Measurements from ENCODE around the gene SLC24A2.
"Not testable (repeated sequence)": the region's sequence is repeated elsewhere in the genome, so short reads cannot be mapped to it uniquely, and the experiment has no call there.

The SLC24A2 gene

GRCh38 chr9:19788614-19789271, at the start of gene SLC24A2:
Gene SLC24A2, minus strand, starts transcription at chr9:19789037.
- FAIRE-seq (no peak), DNase-seq (ENCODE audit: insufficient read length, low spot score) (no peak)

GRCh38 chr9:19833331-19833730, 44.5 kb upstream of the SLC24A2 start:
- not testable (repeated sequence) for FAIRE-seq; DNase-seq (ENCODE audit: insufficient read length, low spot score)

More at GRCh38 chr9:19788614-19789271, at the start of gene SLC24A2:
- no peak for TF ChIP-seq POLR2A (IDR thresholded peaks at IDR 0.05; ENCODE audit: low read depth, low read length)

DNA sequence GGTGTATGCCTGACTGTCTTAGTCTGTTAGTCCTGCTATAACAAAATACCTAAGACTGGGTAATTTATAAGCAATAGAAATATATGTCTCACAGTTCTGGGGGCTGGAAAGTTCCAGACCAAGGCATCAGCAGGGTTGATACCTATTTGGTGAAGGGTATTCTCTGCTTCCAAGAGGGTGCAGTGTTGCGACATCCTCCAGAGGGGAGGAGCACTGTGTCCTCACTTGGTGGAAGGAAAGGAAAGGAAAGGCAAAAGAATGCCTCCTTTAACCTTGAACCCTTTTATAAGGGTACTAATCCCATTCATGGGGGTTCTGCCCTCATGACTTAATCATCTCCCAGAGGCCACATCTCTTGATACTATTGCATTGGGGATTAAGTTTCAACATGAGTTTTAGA, 42.0 kb upstream of the SLC24A2 start:
- no peak for TF ChIP-seq POLR2A (IDR thresholded peaks at IDR 0.05; ENCODE audit: low read depth, low read length)
- DNase-seq (ENCODE audit: insufficient read length, low spot score) (no peak), FAIRE-seq (no peak)

GRCh38 chr9:19828576-19829109, 39.8 kb upstream of the SLC24A2 start:
- FAIRE-seq (no peak), DNase-seq (ENCODE audit: insufficient read length, low spot score) (no peak)
- no peak for TF ChIP-seq POLR2A (IDR thresholded peaks at IDR 0.05; ENCODE audit: low read depth, low read length)

GRCh38 chr9:19816769-19817168, 27.9 kb upstream of the SLC24A2 start:
- FAIRE-seq (no peak), DNase-seq (ENCODE audit: insufficient read length, low spot score) (no peak)

DNA sequence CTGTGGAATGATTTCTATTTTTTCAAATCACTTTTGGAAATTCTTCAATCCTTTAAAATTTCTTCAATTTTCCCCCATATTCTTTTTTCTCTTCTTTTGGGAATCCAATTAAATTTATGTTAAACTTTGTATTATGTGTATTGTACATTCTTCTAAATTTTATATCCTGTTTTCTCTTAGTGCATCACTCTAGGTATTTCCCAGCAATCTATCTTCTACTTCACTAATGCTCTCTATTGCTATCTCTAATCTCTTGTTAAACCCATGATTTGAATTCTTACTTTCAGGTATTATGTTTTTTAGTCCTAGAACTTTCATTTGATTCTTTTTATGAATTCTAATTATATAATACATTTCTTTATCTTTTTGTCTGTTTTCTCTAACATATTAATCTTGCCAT, 23.4 kb upstream of the SLC24A2 start:
- no peak for TF ChIP-seq POLR2A (IDR thresholded peaks at IDR 0.05; ENCODE audit: low read depth, low read length)
- FAIRE-seq (no peak), DNase-seq (ENCODE audit: insufficient read length, low spot score) (no peak)

More at GRCh38 chr9:19816769-19817168, 27.9 kb upstream of the SLC24A2 start:
- no peak for TF ChIP-seq POLR2A (IDR thresholded peaks at IDR 0.05; ENCODE audit: low read depth, low read length)

DNA sequence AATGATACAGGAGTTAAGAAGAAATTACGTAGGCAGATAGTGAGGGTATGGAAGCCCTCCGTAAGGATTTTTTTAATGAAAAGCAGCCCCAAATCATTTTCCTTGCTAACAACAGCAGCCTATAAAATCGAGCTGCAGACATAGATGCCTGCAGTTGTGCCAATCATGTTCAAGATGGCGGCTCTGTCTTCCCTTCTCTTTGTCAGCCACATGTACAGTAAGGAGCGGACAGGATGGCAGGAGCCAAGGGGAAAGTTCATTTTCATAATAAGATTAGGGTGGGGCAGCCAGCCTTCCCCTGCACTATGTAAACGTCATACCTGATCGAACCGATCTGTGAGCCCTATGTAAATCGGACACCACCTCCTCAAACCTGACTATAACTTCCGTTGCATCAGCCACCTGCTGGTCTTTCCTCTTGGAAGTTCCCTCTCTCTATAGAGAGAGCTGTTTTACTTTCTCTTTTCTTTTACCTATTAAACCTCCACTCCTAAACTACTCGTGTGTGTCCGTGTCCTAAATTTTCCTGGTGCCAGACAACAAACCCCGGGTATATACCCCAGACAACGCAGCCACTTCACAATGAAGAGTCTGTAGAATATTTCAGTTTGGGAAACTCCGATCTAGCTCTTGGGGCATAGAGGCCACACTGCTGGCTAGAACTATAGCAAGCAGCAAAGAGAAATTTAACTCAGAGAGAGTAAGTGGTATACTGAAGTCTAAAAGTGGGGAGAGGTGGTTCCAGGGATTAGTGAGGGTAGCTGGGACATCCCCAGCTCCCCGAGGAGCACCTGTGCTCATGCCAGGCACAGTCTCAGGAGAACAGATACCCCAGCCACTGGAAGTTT, 20.8 kb upstream of the SLC24A2 start:
- FAIRE-seq (no peak), DNase-seq (ENCODE audit: insufficient read length, low spot score) (no peak)
- no peak for TF ChIP-seq POLR2A (IDR thresholded peaks at IDR 0.05; ENCODE audit: low read depth, low read length)

- no peak for TF ChIP-seq POLR2A (IDR thresholded peaks at IDR 0.05; ENCODE audit: low read depth, low read length)
- FAIRE-seq (no peak), DNase-seq (ENCODE audit: insufficient read length, low spot score) (no peak)
These were observed 18.5 kb upstream of the SLC24A2 start for GRCh38 chr9:19807182-19807892.

DNA sequence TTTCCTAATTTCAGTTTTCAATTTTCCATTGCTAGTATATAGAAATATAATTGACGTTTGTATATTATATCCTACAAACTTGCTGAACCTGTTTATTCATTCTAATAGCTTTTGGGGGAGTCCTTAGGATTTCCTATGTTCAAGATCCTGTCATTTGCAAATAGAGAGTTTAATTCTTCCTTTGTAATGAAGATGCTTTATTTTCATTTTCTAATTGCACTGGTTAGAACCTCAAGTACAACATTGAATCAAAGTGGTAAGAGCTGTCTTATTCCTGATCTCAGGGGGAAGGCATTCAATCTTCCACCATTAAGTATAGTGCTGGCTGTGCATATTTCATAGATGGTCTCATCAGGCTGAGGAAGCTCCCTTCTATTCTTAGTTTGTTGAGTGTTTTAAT, 15.6 kb upstream of the SLC24A2 start:
- no peak for FAIRE-seq
- no peak for TF ChIP-seq POLR2A (IDR thresholded peaks at IDR 0.05; ENCODE audit: low read depth, low read length)

GRCh38 chr9:19800884-19801283, 12.0 kb upstream of the SLC24A2 start:
- no peak for FAIRE-seq
- no peak for DNase-seq (ENCODE audit: insufficient read length, low spot score)
- no peak for TF ChIP-seq POLR2A (IDR thresholded peaks at IDR 0.05; ENCODE audit: low read depth, low read length)

More for the DNA sequence above, 15.6 kb upstream of the SLC24A2 start:
- no peak for DNase-seq (ENCODE audit: insufficient read length, low spot score)

GRCh38 chr9:19799784-19800183, 10.9 kb upstream of the SLC24A2 start:
- no peak for DNase-seq (ENCODE audit: insufficient read length, low spot score)
- no peak for FAIRE-seq
- TF ChIP-seq POLR2A (IDR thresholded peaks at IDR 0.05; ENCODE audit: low read depth, low read length) = no peak

DNA sequence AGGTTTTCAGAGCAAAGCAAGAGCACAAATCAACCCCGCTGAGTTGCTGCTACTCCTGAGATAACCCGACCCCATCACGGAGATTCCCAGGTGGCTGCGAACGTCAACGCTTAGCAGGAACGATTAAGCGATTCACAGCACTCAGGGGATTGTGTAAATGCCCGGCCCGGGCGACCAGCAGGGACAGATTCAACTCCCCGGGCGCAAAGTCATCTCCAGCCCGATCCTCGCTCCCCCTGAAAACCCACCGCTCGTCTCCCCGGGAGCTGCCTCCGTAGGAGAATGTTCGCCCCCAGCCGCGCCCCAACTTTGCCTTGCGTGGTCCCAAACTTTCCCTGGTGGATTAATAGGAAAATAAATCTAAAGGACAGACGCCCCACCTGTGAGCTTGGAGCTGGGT, 685 bp downstream of the SLC24A2 start:
- no peak for FAIRE-seq
- TF ChIP-seq POLR2A (IDR thresholded peaks at IDR 0.05; ENCODE audit: low read depth, low read length) = no peak
- no peak for DNase-seq (ENCODE audit: insufficient read length, low spot score)

GRCh38 chr9:19787672-19788071, 1.2 kb downstream of the SLC24A2 start:
- no peak for TF ChIP-seq POLR2A (IDR thresholded peaks at IDR 0.05; ENCODE audit: low read depth, low read length)
- no peak for FAIRE-seq
- DNase-seq (ENCODE audit: insufficient read length, low spot score) = no peak

- FAIRE-seq (no peak), DNase-seq (ENCODE audit: insufficient read length, low spot score) (no peak)
- no peak for TF ChIP-seq POLR2A (IDR thresholded peaks at IDR 0.05; ENCODE audit: low read depth, low read length)
These were observed 3.6 kb downstream of the SLC24A2 start for GRCh38 chr9:19785230-19785629.
